ENCODE data around the gene MN1.

Gene MN1

DNA sequence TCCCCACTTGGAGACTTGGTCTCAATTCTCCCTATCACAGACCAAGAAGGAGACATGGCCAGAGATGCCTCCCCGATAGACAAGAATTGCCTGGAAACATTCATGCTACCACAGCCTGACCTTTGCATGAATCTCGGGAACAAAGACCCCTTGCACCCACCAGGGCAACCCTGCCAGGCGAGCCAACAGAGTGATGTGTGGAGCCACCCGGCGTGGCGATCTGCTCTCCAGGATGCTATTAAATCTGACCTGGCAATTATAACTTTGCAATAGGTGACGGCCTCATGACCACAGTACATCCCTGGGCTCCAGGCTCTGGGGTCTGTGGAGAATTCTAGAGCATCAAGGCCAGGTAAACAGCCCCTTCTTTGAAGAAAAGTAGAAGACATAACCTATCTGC, 31.1 kb upstream of the MN1 start:
- no peak for DNase-seq (ENCODE audit: low read depth)
- TF ChIP-seq, protein P1, sequence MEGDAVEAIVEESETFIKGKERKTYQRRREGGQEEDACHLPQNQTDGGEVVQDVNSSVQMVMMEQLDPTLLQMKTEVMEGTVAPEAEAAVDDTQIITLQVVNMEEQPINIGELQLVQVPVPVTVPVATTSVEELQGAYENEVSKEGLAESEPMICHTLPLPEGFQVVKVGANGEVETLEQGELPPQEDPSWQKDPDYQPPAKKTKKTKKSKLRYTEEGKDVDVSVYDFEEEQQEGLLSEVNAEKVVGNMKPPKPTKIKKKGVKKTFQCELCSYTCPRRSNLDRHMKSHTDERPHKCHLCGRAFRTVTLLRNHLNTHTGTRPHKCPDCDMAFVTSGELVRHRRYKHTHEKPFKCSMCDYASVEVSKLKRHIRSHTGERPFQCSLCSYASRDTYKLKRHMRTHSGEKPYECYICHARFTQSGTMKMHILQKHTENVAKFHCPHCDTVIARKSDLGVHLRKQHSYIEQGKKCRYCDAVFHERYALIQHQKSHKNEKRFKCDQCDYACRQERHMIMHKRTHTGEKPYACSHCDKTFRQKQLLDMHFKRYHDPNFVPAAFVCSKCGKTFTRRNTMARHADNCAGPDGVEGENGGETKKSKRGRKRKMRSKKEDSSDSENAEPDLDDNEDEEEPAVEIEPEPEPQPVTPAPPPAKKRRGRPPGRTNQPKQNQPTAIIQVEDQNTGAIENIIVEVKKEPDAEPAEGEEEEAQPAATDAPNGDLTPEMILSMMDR (IDR thresholded peaks at IDR 0.05; ENCODE audit: low read depth, low read length): no peak
- no peak for TF ChIP-seq MYC (IDR thresholded peaks at IDR 0.05; ENCODE audit: low read depth, low read length)
- TF ChIP-seq MAX (IDR thresholded peaks at IDR 0.05; ENCODE audit: low read depth, low read length): no peak
- no peak for TF ChIP-seq POLR2A (IDR thresholded peaks at IDR 0.05; ENCODE audit: extremely low read depth, insufficient read length)
- H3K4me3 ChIP-seq (ENCODE audit: low read depth, low read length): no peak overlapping the region

- DNase-seq (ENCODE audit: low read depth): no peak
These were observed 28.1 kb upstream of the MN1 start for GRCh38 chr22:27829620-27830019.

GRCh38 chr22:27827604-27828587, 26.3 kb upstream of the MN1 start:
- no peak overlapping the region for H3K4me3 ChIP-seq (ENCODE audit: low read depth, low read length)
- peak; percentile 22 for DNase-seq (ENCODE audit: low read depth)
- TF ChIP-seq POLR2A (IDR thresholded peaks at IDR 0.05; ENCODE audit: extremely low read depth, insufficient read length): no peak
- TF ChIP-seq, protein P1 (IDR thresholded peaks at IDR 0.05; ENCODE audit: low read depth, low read length): no peak
- TF ChIP-seq MYC (IDR thresholded peaks at IDR 0.05; ENCODE audit: low read depth, low read length): no peak
- TF ChIP-seq MAX (IDR thresholded peaks at IDR 0.05; ENCODE audit: low read depth, low read length): no peak

More at GRCh38 chr22:27829620-27830019, 28.1 kb upstream of the MN1 start:
- H3K4me3 ChIP-seq (ENCODE audit: low read depth, low read length): no peak overlapping the region
- TF ChIP-seq, protein P1 (IDR thresholded peaks at IDR 0.05; ENCODE audit: low read depth, low read length): no peak
- TF ChIP-seq POLR2A (IDR thresholded peaks at IDR 0.05; ENCODE audit: extremely low read depth, insufficient read length): no peak
- no peak for TF ChIP-seq MAX (IDR thresholded peaks at IDR 0.05; ENCODE audit: low read depth, low read length)
- no peak for TF ChIP-seq MYC (IDR thresholded peaks at IDR 0.05; ENCODE audit: low read depth, low read length)

GRCh38 chr22:27825174-27825573, 23.6 kb upstream of the MN1 start:
- peak; percentile 52 for DNase-seq (ENCODE audit: low read depth)
- TF ChIP-seq, protein P1 (IDR thresholded peaks at IDR 0.05; ENCODE audit: low read depth, low read length): peak; percentile 66
- TF ChIP-seq MYC (IDR thresholded peaks at IDR 0.05; ENCODE audit: low read depth, low read length) (no peak), POLR2A (IDR thresholded peaks at IDR 0.05; ENCODE audit: extremely low read depth, insufficient read length) (no peak), MAX (IDR thresholded peaks at IDR 0.05; ENCODE audit: low read depth, low read length) (no peak)
- H3K4me3 ChIP-seq (ENCODE audit: low read depth, low read length): no peak overlapping the region

DNA sequence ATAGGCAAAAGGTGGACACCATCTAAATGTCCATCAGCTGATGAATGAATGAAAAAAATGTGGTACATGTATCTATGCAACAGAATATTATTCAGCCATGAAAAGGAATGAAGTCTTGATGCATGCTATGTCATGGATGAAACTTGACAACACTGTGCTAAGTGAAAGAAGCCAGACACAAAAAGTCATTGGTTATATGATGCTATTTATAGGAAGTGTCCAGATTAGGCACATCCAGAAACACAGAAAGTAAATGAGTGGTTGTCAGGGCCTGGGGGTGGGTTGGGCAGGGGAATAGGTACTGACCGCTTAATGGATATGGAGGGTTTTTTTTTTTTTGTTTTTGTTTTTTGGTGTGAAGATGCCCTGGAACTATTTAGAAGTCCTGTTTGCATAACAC, 21.7 kb upstream of the MN1 start:
- TF ChIP-seq, protein P1 (IDR thresholded peaks at IDR 0.05; ENCODE audit: low read depth, low read length): no peak
- TF ChIP-seq MAX (IDR thresholded peaks at IDR 0.05; ENCODE audit: low read depth, low read length) (no peak), POLR2A (IDR thresholded peaks at IDR 0.05; ENCODE audit: extremely low read depth, insufficient read length) (no peak), MYC (IDR thresholded peaks at IDR 0.05; ENCODE audit: low read depth, low read length) (no peak)
- no peak for DNase-seq (ENCODE audit: low read depth)
- no peak overlapping the region for H3K4me3 ChIP-seq (ENCODE audit: low read depth, low read length)

Measured in NB4 (cell line).